ENCODE data around the gene DRAP1.

DRAP1 gene

DNA sequence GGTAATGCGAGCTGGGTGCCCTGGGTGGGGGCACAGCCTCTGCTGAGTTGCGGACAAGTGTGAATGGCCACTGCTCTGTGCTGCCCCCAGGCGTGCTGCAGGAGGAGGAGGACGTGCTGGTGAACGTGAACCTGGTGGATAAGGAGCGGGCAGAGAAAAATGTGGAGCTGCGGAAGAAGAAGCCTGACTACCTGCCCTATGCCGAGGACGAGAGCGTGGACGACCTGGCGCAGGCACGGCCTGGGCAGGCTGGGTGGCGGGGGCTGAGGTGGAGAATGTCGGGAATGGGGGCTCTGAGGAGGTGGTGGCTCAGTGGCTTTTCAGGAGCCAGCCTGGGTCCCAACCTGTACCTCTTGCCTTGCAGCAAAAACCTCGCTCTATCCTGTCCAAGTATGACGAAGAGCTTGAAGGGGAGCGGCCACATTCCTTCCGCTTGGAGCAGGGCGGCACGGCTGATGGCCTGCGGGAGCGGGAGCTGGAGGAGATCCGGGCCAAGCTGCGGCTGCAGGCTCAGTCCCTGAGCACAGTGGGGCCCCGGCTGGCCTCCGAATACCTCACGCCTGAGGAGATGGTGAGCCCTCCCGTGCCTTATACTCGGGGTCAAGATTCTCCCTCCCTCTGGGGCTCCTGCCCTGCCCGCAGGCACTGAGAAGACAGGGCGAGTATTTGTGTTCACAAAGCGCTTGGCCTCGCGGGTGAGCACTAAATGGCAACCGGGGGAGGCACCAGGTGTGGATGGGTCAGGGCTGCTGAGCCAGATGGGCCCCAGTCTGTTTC, 46.9 kb downstream of the DRAP1 start:
- no peak for DNase-seq

DNA sequence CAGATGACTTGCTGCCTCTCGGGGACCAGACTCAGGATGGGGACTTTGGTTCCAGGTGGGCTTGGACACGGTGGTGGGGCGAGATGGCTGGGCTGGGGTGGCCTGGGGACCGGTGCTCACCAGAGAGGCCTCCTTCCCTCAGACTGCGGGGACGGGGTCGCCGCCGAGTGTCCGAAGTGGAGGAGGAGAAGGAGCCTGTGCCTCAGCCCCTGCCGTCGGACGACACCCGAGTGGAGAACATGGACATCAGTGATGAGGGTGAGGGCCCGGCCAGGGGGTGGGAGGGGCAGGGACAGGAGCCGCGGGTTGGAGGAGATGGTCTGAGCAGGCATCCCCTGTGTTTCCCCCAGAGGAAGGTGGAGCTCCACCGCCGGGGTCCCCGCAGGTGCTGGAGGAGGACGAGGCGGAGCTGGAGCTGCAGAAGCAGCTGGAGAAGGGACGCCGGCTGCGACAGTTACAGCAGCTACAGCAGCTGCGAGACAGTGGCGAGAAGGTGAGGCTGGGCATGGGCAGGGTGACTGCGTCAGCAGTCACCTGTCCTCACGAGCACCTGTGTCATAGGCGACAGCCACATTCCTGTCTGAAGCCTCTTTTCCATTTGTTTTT, 48.2 kb downstream of the DRAP1 start:
- no peak for DNase-seq

DNA sequence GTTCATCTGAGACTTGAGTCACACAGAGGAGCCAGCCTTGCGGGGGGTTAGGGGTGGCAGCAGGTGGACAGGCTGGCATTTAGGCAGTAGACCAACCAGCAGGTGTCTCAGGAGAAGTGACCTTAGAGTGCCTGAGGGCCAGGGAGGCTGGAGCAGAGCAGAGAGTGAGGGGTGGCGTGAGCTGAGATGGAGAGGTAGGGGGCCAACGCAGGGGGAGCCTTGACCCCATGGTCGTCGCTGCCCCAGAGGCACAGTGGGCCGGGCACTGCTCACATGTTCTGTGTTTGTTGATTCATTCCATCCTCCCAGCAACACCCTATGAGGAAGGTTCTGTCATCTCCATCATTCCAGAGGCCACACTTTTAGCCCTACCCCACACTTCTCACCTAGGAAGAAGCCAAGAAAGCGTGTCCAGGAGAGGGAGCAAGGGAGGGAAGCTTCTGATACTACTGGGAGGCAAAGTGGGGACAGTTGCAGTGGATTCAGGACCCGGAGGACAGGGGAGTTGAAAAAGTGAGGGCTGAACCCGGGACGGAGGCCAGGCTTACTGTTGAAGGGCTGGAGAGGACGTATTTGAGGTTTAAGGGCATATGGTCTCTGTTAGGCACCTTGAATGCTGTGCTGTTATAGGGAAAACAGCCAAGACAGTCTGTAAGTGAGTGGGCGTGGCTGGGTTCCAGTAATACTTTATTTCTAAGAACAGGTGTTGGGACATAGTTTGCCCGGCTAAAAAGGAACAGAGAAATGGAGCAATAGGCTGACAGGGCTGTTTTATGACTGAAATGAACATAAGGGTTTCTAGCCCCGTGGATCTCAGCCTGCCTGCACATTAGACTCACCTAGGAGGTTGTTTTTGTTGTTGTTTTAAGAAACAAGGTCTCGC, 49.6 kb downstream of the DRAP1 start:
- DNase-seq: no peak
